ENCODE results near the gene SP3. TPM values are rescaled to one million over a fixed set of nuclear protein-coding genes. Genes with fewer than 3 reads are reported as not detected.

Gene SP3
- total RNA-seq, 6 experiments from 2014 or later = 28.4 to 36.5 (median 32.4) TPM

GRCh38 chr2:173962583-173963110, 2.5 kb downstream of the SP3 start:
- no peaks in the 10 kb centered on the region for H3K27me3 ChIP-seq
- peaks cover 0 to 43% (median 7%) of the 10 kb centered on the region in 4 donors for H3K4me1 ChIP-seq
- TF ChIP-seq CTCF (IDR thresholded peaks at IDR 0.05) (no peak), POLR2A (IDR thresholded peaks at IDR 0.05) (no peak)
- peak overlapping the region; percentile 80 to 86 (median 80) for H3K4me3 ChIP-seq
- no peaks in the 10 kb centered on the region for H3K36me3 ChIP-seq
- DNase-seq (no peak), ATAC-seq (no peak)
- H3K27ac ChIP-seq = peak overlapping the region; percentile 98 to 100 (median 100)
- 5% methylated on average over 4 of the region's 4 CpGs for WGBS (ENCODE audit: insufficient coverage, low coverage, low lambda C conversion rate, missing lambda C conversion rate)
- intact Hi-C loops (cut with DNase I) = no loop called here
- H3K9me3 ChIP-seq = no peaks in the 10 kb centered on the region

DNA sequence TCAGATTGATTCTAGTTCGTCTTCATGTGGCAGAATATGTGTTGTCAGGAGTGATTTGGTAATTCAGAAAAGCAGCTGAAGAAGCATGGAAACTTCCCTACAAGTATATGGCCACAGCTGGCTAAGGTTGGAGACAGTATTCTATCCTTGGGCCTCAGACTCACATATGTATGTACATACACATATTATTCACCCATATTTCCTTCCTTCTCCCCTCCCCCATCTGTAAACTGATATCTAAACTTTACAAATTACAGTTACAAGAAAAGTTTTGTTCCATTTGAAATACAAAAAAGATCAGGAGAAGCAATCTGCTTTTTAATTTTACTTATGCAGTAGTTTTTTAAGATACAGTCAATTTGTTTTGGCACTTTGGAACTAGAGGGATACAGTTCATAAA, 3.1 kb downstream of the SP3 start:
- Histone ChIP-seq H3K9me3 (no peaks in the 10 kb centered on the region), H3K27ac (peak overlapping the region in 1 of 3 donors; percentile 100), H3K36me3 (no peaks in the 10 kb centered on the region), H3K27me3 (no peaks in the 10 kb centered on the region), H3K4me1 (peaks cover 0 to 43% (median 9%) of the 10 kb centered on the region in 4 donors), H3K4me3 (peak overlapping the region; percentile 80 to 86 (median 80))
- DNase-seq = no peak
- no peak for TF ChIP-seq POLR2A (IDR thresholded peaks at IDR 0.05)
- TF ChIP-seq CTCF (IDR thresholded peaks at IDR 0.05) = no peak
- intact Hi-C loops (cut with DNase I) = no loop called here
- 18% methylated on average over 1 of the region's 1 CpG for WGBS (ENCODE audit: insufficient coverage, low coverage, low lambda C conversion rate, missing lambda C conversion rate)
- no peak for ATAC-seq

GRCh38 chr2:173961346-173961705, 3.8 kb downstream of the SP3 start:
- DNase-seq = no peak
- Histone ChIP-seq H3K27ac (no peak overlapping the region), H3K4me1 (peaks cover 0 to 39% (median 9%) of the 10 kb centered on the region in 4 donors), H3K36me3 (no peaks in the 10 kb centered on the region), H3K4me3 (no peak overlapping the region), H3K9me3 (no peaks in the 10 kb centered on the region), H3K27me3 (no peaks in the 10 kb centered on the region)
- TF ChIP-seq POLR2A (IDR thresholded peaks at IDR 0.05) (no peak), CTCF (IDR thresholded peaks at IDR 0.05) (no peak)
- WGBS (ENCODE audit: insufficient coverage, low coverage, low lambda C conversion rate, missing lambda C conversion rate) = 83% methylated on average over 1 of the region's 1 CpG
- intact Hi-C loops (cut with DNase I) = no loop called here
- no peak for ATAC-seq

- Histone ChIP-seq H3K9me3 (no peaks in the 10 kb centered on the region), H3K36me3 (peaks cover 0 to 14% (median 4%) of the 10 kb centered on the region in 4 donors), H3K27me3 (no peaks in the 10 kb centered on the region), H3K4me1 (peaks cover 0 to 36% (median 9%) of the 10 kb centered on the region in 4 donors), H3K27ac (no peak overlapping the region), H3K4me3 (no peak overlapping the region)
- 91% methylated on average over 6 of the region's 7 CpGs for WGBS (ENCODE audit: insufficient coverage, low coverage, low lambda C conversion rate, missing lambda C conversion rate)
- intact Hi-C loops (cut with DNase I) = no loop called here
- TF ChIP-seq CTCF (IDR thresholded peaks at IDR 0.05) (no peak), POLR2A (IDR thresholded peaks at IDR 0.05) (no peak)
- ATAC-seq = no peak
- no peak for DNase-seq
Measured at GRCh38 chr2:173959909-173960308, 5.3 kb downstream of the SP3 start.

All from right lobe of liver (tissue), 6 donors.